ENCODE results near the gene ARF3.

The ARF3 gene

GRCh38 chr12:48961801-48962200, 4.5 kb upstream of the ARF3 start:
- Histone ChIP-seq H3K4me3 (no peak overlapping the region), H3K27ac (no peak overlapping the region)
- no peak for TF ChIP-seq CTCF (IDR thresholded peaks at IDR 0.05)
- no peak for DNase-seq (ENCODE audit: low spot score)

- TF ChIP-seq CTCF (IDR thresholded peaks at IDR 0.05) = no peak
These were observed 4.0 kb upstream of the ARF3 start for GRCh38 chr12:48961331-48961730.

GRCh38 chr12:48960834-48961233, 3.5 kb upstream of the ARF3 start:
- TF ChIP-seq CTCF (IDR thresholded peaks at IDR 0.05) = no peak
- Histone ChIP-seq H3K27ac (no peak overlapping the region), H3K4me3 (no peak overlapping the region)
- no peak for DNase-seq (ENCODE audit: low spot score)

More at GRCh38 chr12:48961331-48961730, 4.0 kb upstream of the ARF3 start:
- no peak for DNase-seq (ENCODE audit: low spot score)
- Histone ChIP-seq H3K27ac (no peak overlapping the region), H3K4me3 (no peak overlapping the region)

- DNase-seq (ENCODE audit: low spot score) = no peak
- TF ChIP-seq CTCF (IDR thresholded peaks at IDR 0.05) = no peak
- peak overlapping the region; percentile 90 for H3K4me3 ChIP-seq
- H3K27ac ChIP-seq = no peak overlapping the region
These were observed 732 bp upstream of the ARF3 start for GRCh38 chr12:48958049-48958388.

GRCh38 chr12:48956279-48957140, 777 bp downstream of the ARF3 start:
- peak overlapping the region; percentile 90 for H3K4me3 ChIP-seq
- peak; percentile 94 for DNase-seq (ENCODE audit: low spot score)
- no peak for TF ChIP-seq CTCF (IDR thresholded peaks at IDR 0.05)
- peak overlapping the region; percentile 60 to 87 for H3K27ac ChIP-seq

GRCh38 chr12:48954841-48955501, 2.3 kb downstream of the ARF3 start:
- H3K27ac ChIP-seq = no peak overlapping the region
- DNase-seq (ENCODE audit: low spot score) = no peak
- no peak overlapping the region for H3K4me3 ChIP-seq
- TF ChIP-seq CTCF (IDR thresholded peaks at IDR 0.05) = no peak

- no peak for DNase-seq (ENCODE audit: low spot score)
- TF ChIP-seq CTCF (IDR thresholded peaks at IDR 0.05) = no peak
These were observed 3.2 kb downstream of the ARF3 start for GRCh38 chr12:48954061-48954460.

More at GRCh38 chr12:48954061-48954460, 3.2 kb downstream of the ARF3 start:
- Histone ChIP-seq H3K27ac (no peak overlapping the region), H3K4me3 (no peak overlapping the region)
